Peyer's patch (tissue), 4 donors: Measurements from ENCODE around the gene RNGTT. TPM values are rescaled to one million over a fixed set of nuclear protein-coding genes. Genes with fewer than 3 reads are reported as not detected.

Experiments
- DNase-seq, 3 donors: peaks; one replicate each; pipeline ENCODE4 v3.0.0-alpha.2; 2017 to 2019
- H3K27ac ChIP-seq, 4 donors: fragments of 200-600 bp; sonication (generic); one replicate each; pipeline ENCODE4 v1.5.1; 2016 to 2019
- H3K27me3 ChIP-seq, 2 donors: fragments of 200-600 bp; sonication (generic); one replicate each; pipeline ENCODE4 v1.5.1; 2019
- H3K36me3 ChIP-seq, 3 donors: fragments of 200-600 bp; sonication (generic); one replicate each; pipeline ENCODE4 v1.5.1; 2016 to 2019
- H3K4me1 ChIP-seq, 4 donors: fragments of 200-600 bp; sonication (generic); one replicate each; pipeline ENCODE4 v1.5.1; 2016 to 2019
- H3K4me3 ChIP-seq, 4 donors: fragments of 200-600 bp; sonication (generic); 1 replicate in 3 of 4; 2 replicates in 1 of 4; pipeline ENCODE4 v1.5.1; 2016 to 2019; ENCODE audit warnings: mild to moderate bottlenecking in 1 of 4
- H3K9me3 ChIP-seq, 4 donors: fragments of 200-600 bp; sonication (generic); one replicate each; pipeline ENCODE4 v1.5.1; 2016 to 2019; ENCODE audit warnings: mild to moderate bottlenecking in 1 of 4
- POLR2A ChIP-seq, 2 donors: fragments of 450-650 bp; IDR thresholded peaks; one replicate each; pipeline ENCODE4 v1.5.1; 2017; ENCODE audit warnings: antibody characterized with exemption in 2 of 2, mild to moderate bottlenecking in 2 of 2, moderate library complexity in 2 of 2
- total RNA-seq, 4 donors: library from RNA; depleted of rRNA; stranded (reverse); fragments of >200 nt; gene quantifications; one replicate each; pipeline ENCODE4 v1.1.0, GENCODE V29; 2016
- TF ChIP-seq, protein P1 (sequence below), 6 experiments: fragments of 450-650 bp in 4 of 6; fragments of 200-600 bp in 2 of 6; sonication (generic) in 1 of 6; IDR thresholded peaks; one replicate each; pipeline ENCODE4 v1.5.1; 2017 to 2019; ENCODE audit warnings: antibody characterized with exemption in 6 of 6, mild to moderate bottlenecking in 3 of 6, moderate library complexity in 1 of 6

RNGTT gene
- total RNA-seq, 4 donors from 2014 or later: 12.7 to 44.6 (median 18.5) TPM

DNA sequence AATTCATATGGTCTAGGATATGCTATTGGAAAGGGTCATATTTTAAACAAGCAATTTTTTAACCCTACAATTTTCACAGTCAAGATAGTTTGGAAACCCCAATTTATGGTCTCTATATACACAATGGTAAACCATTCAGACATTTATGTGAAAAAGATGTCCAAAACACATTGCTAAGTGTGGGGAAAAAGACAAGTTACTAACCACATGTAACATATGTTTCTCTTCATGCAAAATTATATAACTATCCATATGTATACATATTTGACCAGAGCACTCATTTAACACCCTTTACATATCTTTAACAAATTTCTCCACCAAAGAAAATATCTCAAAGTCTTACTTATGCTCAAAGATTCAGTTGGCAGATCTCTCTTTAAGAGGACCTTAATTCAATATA lies 110.6 kb downstream of the RNGTT start:
- no peak for DNase-seq
- no peaks in the 10 kb centered on the region for H3K27me3 ChIP-seq
- no peaks in the 10 kb centered on the region for H3K4me1 ChIP-seq
- H3K36me3 ChIP-seq: no peaks in the 10 kb centered on the region
- H3K9me3 ChIP-seq: no peaks in the 10 kb centered on the region
- H3K4me3 ChIP-seq: no peak overlapping the region
- no peak for TF ChIP-seq POLR2A (IDR thresholded peaks at IDR 0.05)
- TF ChIP-seq, protein P1, sequence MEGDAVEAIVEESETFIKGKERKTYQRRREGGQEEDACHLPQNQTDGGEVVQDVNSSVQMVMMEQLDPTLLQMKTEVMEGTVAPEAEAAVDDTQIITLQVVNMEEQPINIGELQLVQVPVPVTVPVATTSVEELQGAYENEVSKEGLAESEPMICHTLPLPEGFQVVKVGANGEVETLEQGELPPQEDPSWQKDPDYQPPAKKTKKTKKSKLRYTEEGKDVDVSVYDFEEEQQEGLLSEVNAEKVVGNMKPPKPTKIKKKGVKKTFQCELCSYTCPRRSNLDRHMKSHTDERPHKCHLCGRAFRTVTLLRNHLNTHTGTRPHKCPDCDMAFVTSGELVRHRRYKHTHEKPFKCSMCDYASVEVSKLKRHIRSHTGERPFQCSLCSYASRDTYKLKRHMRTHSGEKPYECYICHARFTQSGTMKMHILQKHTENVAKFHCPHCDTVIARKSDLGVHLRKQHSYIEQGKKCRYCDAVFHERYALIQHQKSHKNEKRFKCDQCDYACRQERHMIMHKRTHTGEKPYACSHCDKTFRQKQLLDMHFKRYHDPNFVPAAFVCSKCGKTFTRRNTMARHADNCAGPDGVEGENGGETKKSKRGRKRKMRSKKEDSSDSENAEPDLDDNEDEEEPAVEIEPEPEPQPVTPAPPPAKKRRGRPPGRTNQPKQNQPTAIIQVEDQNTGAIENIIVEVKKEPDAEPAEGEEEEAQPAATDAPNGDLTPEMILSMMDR (IDR thresholded peaks at IDR 0.05): no peak
- H3K27ac ChIP-seq: no peak overlapping the region

DNA sequence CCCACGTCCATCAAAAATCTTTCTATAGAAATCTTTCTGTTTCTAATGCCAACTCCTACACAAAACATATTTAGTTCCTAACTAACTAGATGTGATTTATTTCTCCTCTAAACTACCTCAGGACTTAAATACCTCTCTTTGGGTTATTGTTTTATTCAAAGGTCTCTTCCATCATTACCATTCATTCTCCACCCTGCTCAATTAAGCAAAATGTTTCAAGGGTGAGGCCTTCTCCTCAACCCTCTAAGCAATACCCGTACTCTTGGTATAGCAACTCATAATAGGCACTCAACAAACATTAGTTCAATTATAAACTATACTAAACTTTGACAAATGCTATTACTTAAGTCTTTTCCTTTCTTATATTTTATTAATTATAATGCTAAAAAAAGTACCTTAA lies 111.4 kb downstream of the RNGTT start:
- DNase-seq: no peak
- no peaks in the 10 kb centered on the region for H3K27me3 ChIP-seq
- no peaks in the 10 kb centered on the region for H3K9me3 ChIP-seq
- no peak overlapping the region for H3K27ac ChIP-seq
- H3K4me1 ChIP-seq: no peaks in the 10 kb centered on the region
- TF ChIP-seq, protein P1 (IDR thresholded peaks at IDR 0.05): no peak
- TF ChIP-seq POLR2A (IDR thresholded peaks at IDR 0.05): no peak
- H3K36me3 ChIP-seq: no peaks in the 10 kb centered on the region
- H3K4me3 ChIP-seq: no peak overlapping the region

DNA sequence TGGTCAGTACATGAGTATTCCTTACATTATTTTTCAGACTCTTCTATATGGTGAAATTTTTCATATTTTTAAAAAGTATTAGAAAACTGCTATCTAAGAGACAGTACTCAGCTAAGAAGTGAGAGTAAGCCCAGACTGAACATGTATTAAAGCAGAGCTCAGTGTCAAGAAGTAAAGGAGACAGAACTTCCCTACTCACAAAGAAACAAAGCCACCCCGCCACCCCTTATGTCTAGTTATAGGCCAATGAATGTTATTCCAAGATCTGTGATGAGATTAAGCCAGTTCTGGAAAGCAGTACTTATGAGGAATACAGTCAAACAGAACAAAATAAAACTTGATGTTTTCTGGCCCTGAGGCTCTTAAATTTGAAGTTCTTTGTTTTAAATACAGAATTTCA lies 114.5 kb downstream of the RNGTT start:
- no peak overlapping the region for H3K27ac ChIP-seq
- H3K9me3 ChIP-seq: no peaks in the 10 kb centered on the region
- no peaks in the 10 kb centered on the region for H3K36me3 ChIP-seq
- no peaks in the 10 kb centered on the region for H3K27me3 ChIP-seq
- H3K4me3 ChIP-seq: no peak overlapping the region
- no peaks in the 10 kb centered on the region for H3K4me1 ChIP-seq
- TF ChIP-seq, protein P1 (IDR thresholded peaks at IDR 0.05): no peak
- no peak for TF ChIP-seq POLR2A (IDR thresholded peaks at IDR 0.05)
- no peak for DNase-seq

DNA sequence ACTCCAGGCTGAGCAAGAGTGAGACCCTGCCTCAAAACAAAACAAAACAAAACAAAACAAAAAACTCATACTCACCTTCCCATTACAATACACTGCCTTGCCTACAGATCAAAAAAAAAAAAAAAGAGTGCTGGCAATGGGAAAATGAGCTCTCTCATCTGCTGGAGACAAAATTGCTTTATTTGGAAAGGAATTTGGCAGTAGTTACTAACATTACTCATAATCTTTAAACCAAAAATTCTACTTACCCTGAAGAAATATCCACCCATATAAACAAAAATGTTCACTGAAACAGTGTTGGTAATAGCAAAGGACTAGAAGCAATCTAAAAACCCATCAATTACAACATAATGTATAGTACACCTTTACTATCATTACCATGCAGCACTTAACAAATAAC lies 120.4 kb downstream of the RNGTT start:
- Histone ChIP-seq H3K9me3 (no peaks in the 10 kb centered on the region), H3K4me1 (no peaks in the 10 kb centered on the region), H3K36me3 (no peaks in the 10 kb centered on the region), H3K27ac (no peak overlapping the region), H3K27me3 (no peaks in the 10 kb centered on the region), H3K4me3 (no peak overlapping the region)
- no peak for DNase-seq
- TF ChIP-seq POLR2A (IDR thresholded peaks at IDR 0.05): no peak
- TF ChIP-seq, protein P1 (IDR thresholded peaks at IDR 0.05): no peak

DNA sequence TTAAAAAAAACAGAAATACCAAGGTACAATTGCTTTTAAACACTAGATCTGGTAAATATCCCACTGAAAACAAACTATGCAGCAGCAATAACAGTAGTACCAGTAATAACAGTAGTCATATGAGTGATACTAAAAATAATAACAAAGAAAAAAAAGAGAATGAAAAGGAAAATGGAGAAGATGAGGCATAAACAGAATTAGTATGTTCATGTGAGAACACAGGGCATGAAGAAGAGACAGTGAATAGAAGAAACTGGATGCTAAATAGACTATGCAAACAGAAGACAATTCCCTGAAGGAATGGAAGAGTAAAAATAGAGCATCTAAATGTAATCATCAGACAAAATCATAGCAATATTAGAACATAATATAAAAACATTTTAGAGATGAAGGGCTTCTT lies 121.1 kb downstream of the RNGTT start:
- Histone ChIP-seq H3K4me1 (no peaks in the 10 kb centered on the region), H3K36me3 (no peaks in the 10 kb centered on the region), H3K27ac (no peak overlapping the region), H3K4me3 (no peak overlapping the region), H3K27me3 (no peaks in the 10 kb centered on the region), H3K9me3 (no peaks in the 10 kb centered on the region)
- no peak for TF ChIP-seq POLR2A (IDR thresholded peaks at IDR 0.05)
- TF ChIP-seq, protein P1 (IDR thresholded peaks at IDR 0.05): no peak
- no peak for DNase-seq
